GM15510 (cell line): ENCODE data around the gene ENKUR.

Experiments used
- POLR2A ChIP-seq: IDR thresholded peaks from 3 replicates; pipeline ENCODE4 v1.6.1; 2011; ENCODE audit warnings: borderline replicate concordance; ENCODE audit not compliant: insufficient read length; ENCODE audit errors: extremely low read depth

The ENKUR gene

GRCh38 chr10:24944512-24945255 is 71.3 kb downstream of the ENKUR start:
- TF ChIP-seq POLR2A, result no peak

- TF ChIP-seq POLR2A, result no peak
Observed at GRCh38 chr10:24938525-24938924, 77.4 kb downstream of the ENKUR start.

GRCh38 chr10:24938076-24938475 is 77.9 kb downstream of the ENKUR start:
- TF ChIP-seq POLR2A, result no peak

- no peak for TF ChIP-seq POLR2A
Observed at GRCh38 chr10:24935504-24936292, 80.3 kb downstream of the ENKUR start.
